AG10803 (cell line): ENCODE data around the gene LTBP1.

ENCODE experiments used
- DNase-seq: peaks from one replicate; pipeline ENCODE4 v3.0.0; 2010; ENCODE audit warnings: low read depth
- H3K4me3 ChIP-seq: 2 replicates; pipeline ENCODE4 v1.5.1; 2011; ENCODE audit warnings: mild to moderate bottlenecking, low read length, control low read depth
- CTCF ChIP-seq: conservative IDR thresholded peaks from 2 replicates; pipeline ENCODE4 v1.5.1; 2011; ENCODE audit warnings: mild to moderate bottlenecking, low read length, control low read depth, inconsistent platforms

Gene LTBP1

GRCh38 chr2:33136566-33136965, 189.8 kb downstream of the LTBP1 start:
- DNase-seq = no peak
- H3K4me3 ChIP-seq = peak overlapping the region; percentile 76
- TF ChIP-seq CTCF = no peak

GRCh38 chr2:33137331-33137730, 190.6 kb downstream of the LTBP1 start:
- no peak for TF ChIP-seq CTCF
- H3K4me3 ChIP-seq = no peak overlapping the region
- no peak for DNase-seq

GRCh38 chr2:33139949-33140348, 193.2 kb downstream of the LTBP1 start:
- H3K4me3 ChIP-seq = no peak overlapping the region
- no peak for TF ChIP-seq CTCF
- DNase-seq = no peak

GRCh38 chr2:33141476-33141875, 194.7 kb downstream of the LTBP1 start:
- DNase-seq = no peak
- no peak for TF ChIP-seq CTCF

GRCh38 chr2:33142810-33143209, 196.1 kb downstream of the LTBP1 start:
- no peak for DNase-seq
- no peak overlapping the region for H3K4me3 ChIP-seq
- no peak for TF ChIP-seq CTCF

More at GRCh38 chr2:33141476-33141875, 194.7 kb downstream of the LTBP1 start:
- no peak overlapping the region for H3K4me3 ChIP-seq

- no peak for TF ChIP-seq CTCF
- H3K4me3 ChIP-seq = no peak overlapping the region
- DNase-seq = peak; percentile 51
Measured at GRCh38 chr2:33144243-33144642, 197.5 kb downstream of the LTBP1 start.

GRCh38 chr2:33145459-33145858, 198.7 kb downstream of the LTBP1 start:
- no peak overlapping the region for H3K4me3 ChIP-seq
- no peak for TF ChIP-seq CTCF
- peak; percentile 87 for DNase-seq
